GM12891 (cell line): ENCODE measurements around the gene SNRPA1.

Source experiments
- DNase-seq: peaks from one replicate; pipeline ENCODE4 v3.0.0; 2011; ENCODE audit warnings: low spot score; ENCODE audit not compliant: insufficient read length
- FAIRE-seq: peaks from 2 replicates; lab custom pipeline; 2011; peaks lifted over from hg19 to GRCh38; lab: Jason Lieb, UNC
- PAX5 ChIP-seq: IDR thresholded peaks from 2 replicates; pipeline ENCODE4 v1.6.1; 2011; ENCODE audit warnings: low read length, moderate library complexity, mild to moderate bottlenecking; ENCODE audit not compliant: insufficient read depth, severe bottlenecking
- POLR2A ChIP-seq: IDR thresholded peaks from 2 replicates; pipeline ENCODE4 v1.6.1; 2011; ENCODE audit warnings: low read depth, low read length, control low read depth
- POLR2AphosphoS5 ChIP-seq: IDR thresholded peaks from 2 replicates; pipeline ENCODE4 v1.6.1; 2011; ENCODE audit warnings: low read depth, low read length, control low read depth
- POU2F2 ChIP-seq: IDR thresholded peaks from 2 replicates; pipeline ENCODE4 v1.6.1; 2011; ENCODE audit warnings: low read depth, mild to moderate bottlenecking, control low read depth, low read length, moderate library complexity
- SPI1 ChIP-seq: IDR thresholded peaks from 2 replicates; pipeline ENCODE4 v1.6.1; 2011; ENCODE audit warnings: low read depth, low read length, control low read depth
- TAF1 ChIP-seq: IDR thresholded peaks from 2 replicates; pipeline ENCODE4 v1.6.1; 2011; ENCODE audit warnings: low read depth, low read length, control low read depth

Gene SNRPA1

GRCh38 chr15:101326462-101327146 lies 31.6 kb upstream of the SNRPA1 start:
- TF ChIP-seq POU2F2 (no peak), SPI1 (no peak), POLR2A (no peak), POLR2AphosphoS5 (no peak), TAF1 (no peak)
- DNase-seq (no peak), FAIRE-seq (no peak)

DNA sequence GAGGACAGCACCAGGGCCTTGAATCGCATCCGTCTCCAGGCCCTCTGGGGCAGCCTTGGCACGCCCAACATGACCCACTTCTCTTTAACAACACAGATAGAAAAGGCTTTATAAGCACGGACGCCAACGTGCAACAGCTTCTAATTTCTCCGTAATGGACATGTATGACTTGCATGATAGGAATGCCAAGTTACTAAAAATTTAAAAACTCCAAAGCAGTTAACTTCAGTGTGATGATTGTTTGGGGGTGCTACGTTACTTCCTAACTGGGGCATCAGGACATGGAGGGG lies 30.9 kb upstream of the SNRPA1 start:
- no peak for TF ChIP-seq POU2F2
- no peak for TF ChIP-seq POLR2A
- TF ChIP-seq PAX5, result no peak
- TF ChIP-seq SPI1, result no peak
- TF ChIP-seq TAF1, result no peak
- TF ChIP-seq POLR2AphosphoS5, result no peak
- no peak for DNase-seq
- FAIRE-seq, result no peak

- DNase-seq (no peak), FAIRE-seq (no peak)
- TF ChIP-seq SPI1, result no peak
- TF ChIP-seq POLR2AphosphoS5, result no peak
- no peak for TF ChIP-seq TAF1
- TF ChIP-seq PAX5, result no peak
- TF ChIP-seq POU2F2, result no peak
- TF ChIP-seq POLR2A, result no peak
Measured at GRCh38 chr15:101325263-101326025, 30.4 kb upstream of the SNRPA1 start.

DNA sequence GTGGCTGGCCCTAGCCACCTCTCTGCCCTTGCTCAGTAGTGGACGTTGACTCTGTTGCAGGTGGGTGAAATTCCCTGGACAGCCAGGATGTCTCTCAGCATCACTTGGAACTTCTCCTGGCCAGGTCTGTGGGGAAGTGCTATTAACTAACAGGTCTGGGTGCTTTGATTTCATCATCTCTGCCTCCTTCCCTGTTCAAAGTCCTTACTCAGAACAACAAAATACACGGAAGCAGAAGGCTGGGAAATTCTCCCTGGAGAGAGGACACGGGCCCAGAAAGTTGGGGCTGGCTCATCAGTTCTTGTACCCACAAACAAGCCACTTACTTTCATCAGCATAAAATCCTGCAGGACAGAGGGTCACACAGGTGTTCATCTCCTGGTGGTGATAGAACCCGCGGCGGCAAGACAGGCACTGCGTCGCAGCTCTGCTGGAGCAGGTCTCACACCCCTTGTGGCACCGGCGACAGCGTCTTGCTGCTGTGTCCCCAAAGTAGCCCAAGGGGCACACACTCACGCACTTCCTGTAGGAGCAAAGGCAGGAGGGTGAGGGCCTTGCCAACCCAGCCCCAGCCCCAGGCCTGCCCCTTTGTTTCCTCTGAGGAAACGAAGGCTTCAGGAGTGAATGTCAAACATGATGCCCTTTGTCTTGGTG lies 29.6 kb upstream of the SNRPA1 start:
- DNase-seq (no peak), FAIRE-seq (no peak)
- TF ChIP-seq POLR2AphosphoS5 (no peak), TAF1 (no peak), PAX5 (no peak), SPI1 (no peak), POU2F2 (no peak), POLR2A (no peak)

GRCh38 chr15:101323793-101324523 lies 28.9 kb upstream of the SNRPA1 start:
- TF ChIP-seq TAF1 (no peak), POU2F2 (no peak), POLR2A (no peak), SPI1 (no peak), POLR2AphosphoS5 (no peak), PAX5 (no peak)
- DNase-seq (no peak), FAIRE-seq (no peak)

- no peak for DNase-seq
- TF ChIP-seq TAF1, result no peak
- no peak for TF ChIP-seq PAX5
- TF ChIP-seq POLR2A, result no peak
- no peak for TF ChIP-seq POU2F2
- no peak for TF ChIP-seq POLR2AphosphoS5
- TF ChIP-seq SPI1, result no peak
- FAIRE-seq, result no peak
Measured at GRCh38 chr15:101322854-101323477, 27.9 kb upstream of the SNRPA1 start.

GRCh38 chr15:101322016-101322695 lies 27.1 kb upstream of the SNRPA1 start:
- TF ChIP-seq TAF1 (no peak), POU2F2 (no peak), PAX5 (no peak), SPI1 (no peak), POLR2A (no peak), POLR2AphosphoS5 (no peak)
- no peak for FAIRE-seq
- no peak for DNase-seq

GRCh38 chr15:101320501-101321052 lies 25.5 kb upstream of the SNRPA1 start:
- no peak for TF ChIP-seq SPI1
- TF ChIP-seq TAF1, result no peak
- TF ChIP-seq PAX5, result no peak
- no peak for TF ChIP-seq POLR2A
- TF ChIP-seq POU2F2, result no peak
- TF ChIP-seq POLR2AphosphoS5, result no peak
- DNase-seq, result peak; percentile 50
- no peak for FAIRE-seq
